Endodermal cell (in vitro differentiated cells): Measurements from ENCODE around the gene PMPCB. TPM values are rescaled to one million over a fixed set of nuclear protein-coding genes. Genes with fewer than 3 reads are reported as not detected.
"Not testable (repeated sequence)": the region's sequence is repeated elsewhere in the genome, so short reads cannot be mapped to it uniquely, and the experiment has no call there.

Source experiments
- DNase-seq: peaks from one replicate; pipeline ENCODE4 v3.0.0-alpha.2; 2017
- H3K27ac ChIP-seq: 2 replicates; pipeline ENCODE4 v1.5.1; 2013; ENCODE audit warnings: mild to moderate bottlenecking, low read depth, low read length, moderate library complexity
- H3K27me3 ChIP-seq: 2 replicates; pipeline ENCODE4 v1.6.1; 2013; ENCODE audit warnings: mild to moderate bottlenecking, low read length, moderate library complexity; ENCODE audit not compliant: insufficient read depth, control insufficient read depth, poor library complexity, severe bottlenecking
- H3K36me3 ChIP-seq: 2 replicates; pipeline ENCODE4 v1.7.0; 2013; ENCODE audit warnings: mild to moderate bottlenecking, low read length, moderate library complexity; ENCODE audit not compliant: control insufficient read depth, insufficient read depth
- H3K4me1 ChIP-seq: one replicate; pipeline ENCODE4 v1.7.0; 2013; ENCODE audit warnings: low read length; ENCODE audit not compliant: control insufficient read depth, insufficient read depth
- H3K4me3 ChIP-seq: 2 replicates; pipeline ENCODE4 v1.5.1; 2013; ENCODE audit warnings: mild to moderate bottlenecking, low read length, moderate library complexity
- H3K9ac ChIP-seq: 2 replicates; pipeline ENCODE4 v1.6.1; 2013; ENCODE audit warnings: mild to moderate bottlenecking, low read length, moderate library complexity; ENCODE audit not compliant: poor library complexity, severe bottlenecking; ENCODE audit errors: extremely low read depth
- H3K9me3 ChIP-seq: 2 replicates; pipeline ENCODE4 v1.6.1; 2013; ENCODE audit warnings: mild to moderate bottlenecking, low read length, moderate library complexity; ENCODE audit not compliant: control insufficient read depth
- H3K27ac Mint-ChIP-seq: 2 replicates; pipeline ENCODE4 v1.8.0; 2020; ENCODE audit warnings: mixed read lengths
- H3K27me3 Mint-ChIP-seq: 2 replicates; pipeline ENCODE4 v1.8.0; 2021; ENCODE audit warnings: mild to moderate bottlenecking, mixed read lengths; ENCODE audit not compliant: insufficient read depth
- H3K36me3 Mint-ChIP-seq: 2 replicates; pipeline ENCODE4 v1.8.0; 2020; ENCODE audit warnings: low read depth, mixed read lengths
- H3K4me1 Mint-ChIP-seq: 2 replicates; pipeline ENCODE4 v1.8.0; 2020; ENCODE audit warnings: mixed read lengths
- H3K4me3 Mint-ChIP-seq: 2 replicates; pipeline ENCODE4 v1.8.0; 2020; ENCODE audit warnings: mild to moderate bottlenecking, moderate library complexity, mixed read lengths
- H3K9me3 Mint-ChIP-seq: 2 replicates; pipeline ENCODE4 v1.8.0; 2020; ENCODE audit warnings: mild to moderate bottlenecking, mixed read lengths
- CTCF ChIP-seq: fragments of 200-600 bp; sonication (generic); conservative IDR thresholded peaks from 2 replicates; pipeline ENCODE4 v1.5.0; 2021; ENCODE audit warnings: antibody characterized with exemption, mild to moderate bottlenecking
- WGBS, 2 experiments: methylation state at CpG; one replicate each; pipeline versions ENCODE4 v1.1.5 to v1.1.7; 2013; ENCODE audit warnings: missing lambda C conversion rate in 2 of 2, mixed read lengths in 1 of 2; ENCODE audit not compliant: insufficient coverage in 1 of 2, insufficient read length in 1 of 2; 5-methylcytosine and 5-hydroxymethylcytosine counted together
- long read RNA-seq, 4 experiments: library from polyadenylated mRNA in 2 of 4; library from RNA in 1 of 4; library from capped mRNA in 1 of 4; stranded (forward) in 3 of 4; unstranded in 1 of 4; transcript quantifications; one replicate each; pipeline ENCODE4 v2.0.0, GENCODE V29; 2020 to 2021; ENCODE audit warnings: inconsistent platforms in 1 of 4
- polyA plus RNA-seq, 2 experiments: library from polyadenylated mRNA; stranded (reverse); fragments of 50-300 nt; gene quantifications; one replicate each; pipeline ENCODE4 v1.2.3, GENCODE V29; 2013
- total RNA-seq, 2 donors: library from RNA; stranded (reverse); fragmentation: NEBNext Ultra II Directional in 1 of 2; extraction: Animal tissue kit (Norgen Biotek cat#: 25700) in 1 of 2; gene quantifications; 2 replicates in 1 of 2; 3 replicates in 1 of 2; pipeline ENCODE4 v1.2.1, GENCODE V29; 2021

The PMPCB gene
- total RNA-seq = 10 to 100 TPM; 63.9 to 75.2 TPM
- polyA plus RNA-seq (2013, experiment 1 of 2) = 79.5 TPM
- polyA plus RNA-seq (2013, experiment 2 of 2) = 75.9 TPM
- long read RNA-seq, experiment 1, partial matches to known transcripts = 13 of 49 reads
- long read RNA-seq, experiment 1, other reads (novel, unspliced or antisense) = 35 of 49 reads
- long read RNA-seq, experiment 2, transcript PMPCB-202 (12 exons, 1,714 nt) = minor isoform, 5 of 96 reads
- long read RNA-seq, experiment 2, transcript PMPCB-201 (13 exons, 2,472 nt) = major isoform, 86 of 96 reads
- long read RNA-seq, experiment 2, partial matches to known transcripts = 3 of 96 reads
- long read RNA-seq, experiment 2, other reads (novel, unspliced or antisense) = 2 of 96 reads
- long read RNA-seq, experiment 3, transcript PMPCB-201 (13 exons, 2,472 nt) = major isoform, 335 of 372 reads
- long read RNA-seq, experiment 3, transcript PMPCB-202 (12 exons, 1,714 nt) = minor isoform, 13 of 372 reads
- long read RNA-seq, experiment 3, partial matches to known transcripts = 4 of 372 reads
- long read RNA-seq, experiment 3, other reads (novel, unspliced or antisense) = 20 of 372 reads
- long read RNA-seq, experiment 4, transcript PMPCB-201 (13 exons, 2,472 nt) = major isoform, 363 of 389 reads
- long read RNA-seq, experiment 4, transcript PMPCB-202 (12 exons, 1,714 nt) = minor isoform, 8 of 389 reads
- long read RNA-seq, experiment 4, partial matches to known transcripts = 6 of 389 reads
- long read RNA-seq, experiment 4, other reads (novel, unspliced or antisense) = 11 of 389 reads

- Histone ChIP-seq H3K9me3 (no peaks in the 10 kb centered on the region), H3K4me3 (peak within 1 kb of the TSS; percentile 95), H3K4me1 (peaks cover 7% of the 10 kb centered on the region), H3K27me3 (peaks cover 6% of the 10 kb centered on the region), H3K27ac (peak within 1 kb of the TSS; percentile 79), H3K9ac (peak within 1 kb of the TSS; percentile 87), H3K36me3 (peaks cover 32% of the 10 kb centered on the region)
- Mint-ChIP-seq H3K27ac (peak within 1 kb of the TSS; percentile 89), H3K27me3 (peaks cover 12% of the 10 kb centered on the region), H3K36me3 (peaks cover 27% of the 10 kb centered on the region), H3K9me3 (no peaks in the 10 kb centered on the region), H3K4me1 (peaks cover 12% of the 10 kb centered on the region), H3K4me3 (peak within 1 kb of the TSS; percentile 76)
- DNase-seq = peak; percentile 98
- WGBS, 2 experiments = 6 to 12% methylated on average over 21 to 52 of the region's 52 CpGs
- peak; percentile 94 for TF ChIP-seq CTCF
Observed at GRCh38 chr7:103296901-103297836, at the start of gene PMPCB. TSS of gene PMPCB (plus strand) at chr7:103297435. CDS start at chr7:103297460, 25 bp downstream.

GRCh38 chr7:103253699-103254506, 43.3 kb upstream of the PMPCB start:
- not testable (repeated sequence) for H3K36me3 ChIP-seq, H3K27me3 ChIP-seq, H3K4me3 Mint-ChIP-seq, H3K27me3 Mint-ChIP-seq, H3K27ac Mint-ChIP-seq, H3K4me1 Mint-ChIP-seq, H3K4me3 ChIP-seq, H3K4me1 ChIP-seq, H3K36me3 Mint-ChIP-seq, DNase-seq, H3K9ac ChIP-seq, H3K27ac ChIP-seq, H3K9me3 ChIP-seq
- H3K9me3 Mint-ChIP-seq = peaks cover 10% of the 10 kb centered on the region
- WGBS, 2 experiments = 64 to 74% methylated on average over 2 of the region's 3 CpGs

GRCh38 chr7:103264054-103264453, 33.2 kb upstream of the PMPCB start:
- peaks cover 19% of the 10 kb centered on the region for H3K4me1 Mint-ChIP-seq
- DNase-seq, H3K27me3 Mint-ChIP-seq, H3K9ac ChIP-seq, H3K27ac Mint-ChIP-seq, H3K27me3 ChIP-seq, H3K4me3 Mint-ChIP-seq, H3K9me3 Mint-ChIP-seq, H3K4me1 ChIP-seq, H3K36me3 Mint-ChIP-seq, H3K36me3 ChIP-seq, H3K27ac ChIP-seq, H3K4me3 ChIP-seq, H3K9me3 ChIP-seq: not testable (repeated sequence)
- 94% methylated on average over 1 of the region's 2 CpGs; no CpG with 5 or more reads in 1 of the 2 experiments for WGBS, 2 experiments

GRCh38 chr7:103266229-103266628, 31.0 kb upstream of the PMPCB start:
- 100% methylated on average over 1 of the region's 2 CpGs for whole genome bisulfite sequencing, 2 experiments
- DNase-seq, H3K4me3 Mint-ChIP-seq: not testable (repeated sequence)

GRCh38 chr7:103273374-103273773, 23.9 kb upstream of the PMPCB start:
- H3K4me3 ChIP-seq, DNase-seq, H3K36me3 Mint-ChIP-seq, H3K4me1 Mint-ChIP-seq, H3K9ac ChIP-seq, H3K27me3 ChIP-seq, H3K27ac ChIP-seq, H3K4me1 ChIP-seq, H3K9me3 Mint-ChIP-seq, H3K4me3 Mint-ChIP-seq, H3K9me3 ChIP-seq, H3K27ac Mint-ChIP-seq, H3K36me3 ChIP-seq: not testable (repeated sequence)
- peaks cover 12% of the 10 kb centered on the region for H3K27me3 Mint-ChIP-seq
- 93 to 94% methylated on average over 3 to 4 of the region's 6 CpGs for WGBS, 2 experiments

More at GRCh38 chr7:103266229-103266628, 31.0 kb upstream of the PMPCB start:
- not testable (repeated sequence) for H3K9ac ChIP-seq, H3K27ac ChIP-seq, H3K27me3 ChIP-seq, H3K27ac Mint-ChIP-seq, H3K9me3 Mint-ChIP-seq, H3K36me3 Mint-ChIP-seq, H3K4me3 ChIP-seq, H3K27me3 Mint-ChIP-seq, H3K4me1 ChIP-seq, H3K9me3 ChIP-seq, H3K36me3 ChIP-seq
- peaks cover 19% of the 10 kb centered on the region for H3K4me1 Mint-ChIP-seq
